MM.1S (cell line): ENCODE data around the gene PRKD2.

Experiments used
- DNase-seq: peaks from one replicate; pipeline ENCODE4 v3.0.0-alpha.2; 2015
- H2AFZ ChIP-seq: fragments of 300-600 bp; sonication (generic); 2 replicates; pipeline ENCODE4 v1.6.0; 2016; ENCODE audit warnings: antibody characterized with exemption, low read length
- H3F3A ChIP-seq: fragments of 300-600 bp; sonication (generic); 2 replicates; pipeline ENCODE4 v1.6.1; 2016; ENCODE audit warnings: mild to moderate bottlenecking, antibody characterized with exemption, low read length, moderate library complexity, mixed read lengths; ENCODE audit not compliant: insufficient read depth
- H3K27ac ChIP-seq: fragments of 300-600 bp; sonication (generic); 2 replicates; pipeline ENCODE4 v1.5.1; 2016; ENCODE audit warnings: mild to moderate bottlenecking, low read length
- H3K27me3 ChIP-seq: fragments of 300-600 bp; sonication (generic); replicated peaks from 2 replicates; pipeline ENCODE4 v1.6.0; 2016; ENCODE audit warnings: low read length; ENCODE audit not compliant: insufficient read depth
- H3K36me3 ChIP-seq: fragments of 300-600 bp; sonication (generic); replicated peaks from 2 replicates; pipeline ENCODE4 v1.6.1; 2016; ENCODE audit warnings: mild to moderate bottlenecking, low read length, mixed read lengths; ENCODE audit not compliant: insufficient read depth
- H3K4me1 ChIP-seq: fragments of 300-600 bp; sonication (generic); 2 replicates; pipeline ENCODE4 v1.6.1; 2016; ENCODE audit warnings: low read length, mixed read lengths
- H3K4me2 ChIP-seq: fragments of 300-600 bp; sonication (generic); 2 replicates; pipeline ENCODE4 v1.6.0; 2016; ENCODE audit warnings: low read depth, low read length
- H3K4me3 ChIP-seq: fragments of 300-600 bp; sonication (generic); 2 replicates; pipeline ENCODE4 v1.5.1; 2016; ENCODE audit warnings: low read length, mixed read lengths
- H3K79me2 ChIP-seq: fragments of 300-600 bp; sonication (generic); 2 replicates; pipeline ENCODE4 v1.6.1; 2016; ENCODE audit warnings: mixed run types, low read length, mixed read lengths
- H3K9ac ChIP-seq: fragments of 300-600 bp; sonication (generic); 2 replicates; pipeline ENCODE4 v1.6.1; 2016; ENCODE audit warnings: low read length, mixed read lengths
- H3K9me2 ChIP-seq: fragments of 300-600 bp; sonication (generic); replicated peaks from 2 replicates; pipeline ENCODE4 v1.6.1; 2016; ENCODE audit warnings: mild to moderate bottlenecking, low read length, mixed read lengths; ENCODE audit not compliant: insufficient read depth
- H3K9me3 ChIP-seq: fragments of 300-600 bp; sonication (generic); replicated peaks from 2 replicates; pipeline ENCODE4 v1.6.1; 2016; ENCODE audit warnings: mild to moderate bottlenecking, low read length, mixed read lengths; ENCODE audit not compliant: insufficient read depth
- H4K20me1 ChIP-seq: fragments of 300-600 bp; sonication (generic); 2 replicates; pipeline ENCODE4 v1.6.1; 2016; ENCODE audit warnings: mild to moderate bottlenecking, low read length, moderate library complexity, mixed read lengths; ENCODE audit not compliant: insufficient read depth
- EZH2 ChIP-seq: fragments of 300-600 bp; sonication (generic); optimal IDR thresholded peaks from 2 replicates; pipeline ENCODE3; 2017; ENCODE audit warnings: low read depth, mild to moderate bottlenecking, antibody characterized with exemption, low read length, mixed read lengths
- EZH2phosphoT487 ChIP-seq: fragments of 300-600 bp; sonication (generic); IDR thresholded peaks from 2 replicates; pipeline ENCODE4 v1.6.1; 2018; ENCODE audit warnings: antibody characterized with exemption, low read length
- TF ChIP-seq, protein P1 (sequence below): fragments of 300-600 bp; sonication (generic); IDR thresholded peaks from 2 replicates; pipeline ENCODE4 v1.5.1; 2016; ENCODE audit warnings: antibody characterized with exemption, low read length, mixed read lengths

Gene PRKD2

GRCh38 chr19:46755853-46756543 is 39.1 kb upstream of the PRKD2 start:
- no peak overlapping the region for H3K4me2 ChIP-seq
- no peaks in the 10 kb centered on the region for H3F3A ChIP-seq
- H4K20me1 ChIP-seq = no peaks in the 10 kb centered on the region
- H3K9me3 ChIP-seq = no peaks in the 10 kb centered on the region
- H2AFZ ChIP-seq = no peak overlapping the region
- H3K27me3 ChIP-seq = no peaks in the 10 kb centered on the region
- no peak overlapping the region for H3K27ac ChIP-seq
- no peaks in the 10 kb centered on the region for H3K36me3 ChIP-seq
- no peak for DNase-seq
- no peaks in the 10 kb centered on the region for H3K79me2 ChIP-seq
- no peak overlapping the region for H3K4me3 ChIP-seq
- no peaks in the 10 kb centered on the region for H3K9me2 ChIP-seq
- TF ChIP-seq, protein P1, sequence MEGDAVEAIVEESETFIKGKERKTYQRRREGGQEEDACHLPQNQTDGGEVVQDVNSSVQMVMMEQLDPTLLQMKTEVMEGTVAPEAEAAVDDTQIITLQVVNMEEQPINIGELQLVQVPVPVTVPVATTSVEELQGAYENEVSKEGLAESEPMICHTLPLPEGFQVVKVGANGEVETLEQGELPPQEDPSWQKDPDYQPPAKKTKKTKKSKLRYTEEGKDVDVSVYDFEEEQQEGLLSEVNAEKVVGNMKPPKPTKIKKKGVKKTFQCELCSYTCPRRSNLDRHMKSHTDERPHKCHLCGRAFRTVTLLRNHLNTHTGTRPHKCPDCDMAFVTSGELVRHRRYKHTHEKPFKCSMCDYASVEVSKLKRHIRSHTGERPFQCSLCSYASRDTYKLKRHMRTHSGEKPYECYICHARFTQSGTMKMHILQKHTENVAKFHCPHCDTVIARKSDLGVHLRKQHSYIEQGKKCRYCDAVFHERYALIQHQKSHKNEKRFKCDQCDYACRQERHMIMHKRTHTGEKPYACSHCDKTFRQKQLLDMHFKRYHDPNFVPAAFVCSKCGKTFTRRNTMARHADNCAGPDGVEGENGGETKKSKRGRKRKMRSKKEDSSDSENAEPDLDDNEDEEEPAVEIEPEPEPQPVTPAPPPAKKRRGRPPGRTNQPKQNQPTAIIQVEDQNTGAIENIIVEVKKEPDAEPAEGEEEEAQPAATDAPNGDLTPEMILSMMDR = no peak
- TF ChIP-seq EZH2 (no peak), EZH2phosphoT487 (no peak)
- H3K4me1 ChIP-seq = 0 out of 2 replicates have a peak, but pooled peaks cover 4% of the 10 kb centered on the region
- H3K9ac ChIP-seq = no peak overlapping the region

- H3K9me3 ChIP-seq = no peaks in the 10 kb centered on the region
- no peak overlapping the region for H3K27ac ChIP-seq
- no peak overlapping the region for H2AFZ ChIP-seq
- no peak overlapping the region for H3K4me3 ChIP-seq
- H3K4me2 ChIP-seq = no peak overlapping the region
- no peaks in the 10 kb centered on the region for H3K9me2 ChIP-seq
- H3K4me1 ChIP-seq = 0 out of 2 replicates have a peak, but pooled peaks cover 4% of the 10 kb centered on the region
- H4K20me1 ChIP-seq = no peaks in the 10 kb centered on the region
- H3K9ac ChIP-seq = no peak overlapping the region
- no peaks in the 10 kb centered on the region for H3K27me3 ChIP-seq
- no peaks in the 10 kb centered on the region for H3F3A ChIP-seq
- no peaks in the 10 kb centered on the region for H3K79me2 ChIP-seq
- DNase-seq = no peak
- H3K36me3 ChIP-seq = no peaks in the 10 kb centered on the region
- TF ChIP-seq EZH2 = no peak
- no peak for TF ChIP-seq EZH2phosphoT487
- TF ChIP-seq, protein P1 = no peak
Measured at GRCh38 chr19:46755077-46755852, 38.4 kb upstream of the PRKD2 start.

- no peaks in the 10 kb centered on the region for H3K9me3 ChIP-seq
- no peak for TF ChIP-seq EZH2phosphoT487
- TF ChIP-seq, protein P1 = peak; percentile 72
- no peak overlapping the region for H3K9ac ChIP-seq
- H3F3A ChIP-seq = no peaks in the 10 kb centered on the region
- no peaks in the 10 kb centered on the region for H3K27me3 ChIP-seq
- H4K20me1 ChIP-seq = no peaks in the 10 kb centered on the region
- H2AFZ ChIP-seq = no peak overlapping the region
- no peaks in the 10 kb centered on the region for H3K79me2 ChIP-seq
- H3K9me2 ChIP-seq = no peaks in the 10 kb centered on the region
- DNase-seq = peak; percentile 79
- H3K27ac ChIP-seq = no peak overlapping the region
- H3K4me1 ChIP-seq = 0 out of 2 replicates have a peak, but pooled peaks cover 4% of the 10 kb centered on the region
- H3K4me2 ChIP-seq = no peak overlapping the region
- no peak overlapping the region for H3K4me3 ChIP-seq
- H3K36me3 ChIP-seq = no peaks in the 10 kb centered on the region
Measured at GRCh38 chr19:46753420-46754155, 36.7 kb upstream of the PRKD2 start.
